HCT116 (cell line): ENCODE data around the gene FAM3B.

Source experiments
- CBX3 ChIP-seq: IDR thresholded peaks from 2 replicates; pipeline ENCODE4 v1.6.1; 2012; ENCODE audit warnings: low read depth
- CEBPB ChIP-seq: IDR thresholded peaks from 2 replicates; pipeline ENCODE4 v1.6.1; 2012; ENCODE audit warnings: low read depth
- CTCF ChIP-seq, 3 experiments: fragments of 200-600 bp in 1 of 3; sonication (generic) in 1 of 3; IDR thresholded peaks in 2 of 3; conservative IDR thresholded peaks in 1 of 3; 2 replicates each; pipeline ENCODE4 v1.5.1; 2012 to 2017; ENCODE audit warnings: low read depth in 2 of 3, low read length in 2 of 3, antibody characterized with exemption in 1 of 3, borderline replicate concordance in 1 of 3, control low read depth in 1 of 3, mild to moderate bottlenecking in 1 of 3, mixed read lengths in 1 of 3, mixed run types in 1 of 3, moderate library complexity in 1 of 3; ENCODE audit not compliant: insufficient read depth in 1 of 3
- EZH2 ChIP-seq: fragments of 200-600 bp; sonication (generic); IDR thresholded peaks from 2 replicates; pipeline ENCODE4 v1.6.1; 2017; ENCODE audit warnings: antibody characterized with exemption, mixed run types
- RAD21 ChIP-seq: IDR thresholded peaks from 2 replicates; pipeline ENCODE4 v1.6.1; 2012; ENCODE audit warnings: low read depth, mild to moderate bottlenecking
- SP1 ChIP-seq: IDR thresholded peaks from 2 replicates; pipeline ENCODE4 v1.6.1; 2012; ENCODE audit warnings: low read depth
- TCF7L2 ChIP-seq: IDR thresholded peaks from 2 replicates; pipeline ENCODE4 v1.7.0; 2011; ENCODE audit warnings: borderline replicate concordance, inconsistent platforms; ENCODE audit not compliant: insufficient read depth, insufficient read length; ENCODE audit errors: extremely low read depth
- YY1 ChIP-seq: IDR thresholded peaks from 2 replicates; pipeline ENCODE4 v1.6.1; 2011; ENCODE audit warnings: low read length, low read depth, moderate library complexity, mild to moderate bottlenecking; ENCODE audit not compliant: insufficient replicate concordance; ENCODE audit errors: extremely low read depth

- TF ChIP-seq CTCF (IDR thresholded peaks at IDR 0.05 in 2 of 3, conservative IDR thresholded peaks at IDR 0.05 in 1 of 3; ENCODE audit: borderline replicate concordance in 1 of 3, insufficient read depth in 1 of 3, low read depth in 2 of 3, low read length in 2 of 3) (no peak), TCF7L2 (no peak), CEBPB (no peak), CBX3 (no peak), YY1 (no peak), RAD21 (no peak), EZH2 (no peak), SP1 (no peak)
These were observed 21.9 kb upstream of the FAM3B start for GRCh38 chr21:41294548-41295231.
